Daoy (cell line): ENCODE data around the gene RNF146. TPM values are rescaled to one million over a fixed set of nuclear protein-coding genes. Genes with fewer than 3 reads are reported as not detected.
"Not testable (repeated sequence)": the region's sequence is repeated elsewhere in the genome, so short reads cannot be mapped to it uniquely, and the experiment has no call there.

Experiments used
- DNase-seq: peaks from one replicate; pipeline ENCODE4 v3.0.0-alpha.2; 2015; ENCODE audit warnings: low read depth
- total RNA-seq: library from RNA; depleted of rRNA; stranded (reverse); fragments of >200 nt; shearing (Covaris generic); gene quantifications from 2 replicates; pipeline ENCODE4 v1.2.3, GENCODE V29; 2014

The RNF146 gene
- total RNA-seq, 1 experiment from 2014 or later: 19.0 TPM

DNA sequence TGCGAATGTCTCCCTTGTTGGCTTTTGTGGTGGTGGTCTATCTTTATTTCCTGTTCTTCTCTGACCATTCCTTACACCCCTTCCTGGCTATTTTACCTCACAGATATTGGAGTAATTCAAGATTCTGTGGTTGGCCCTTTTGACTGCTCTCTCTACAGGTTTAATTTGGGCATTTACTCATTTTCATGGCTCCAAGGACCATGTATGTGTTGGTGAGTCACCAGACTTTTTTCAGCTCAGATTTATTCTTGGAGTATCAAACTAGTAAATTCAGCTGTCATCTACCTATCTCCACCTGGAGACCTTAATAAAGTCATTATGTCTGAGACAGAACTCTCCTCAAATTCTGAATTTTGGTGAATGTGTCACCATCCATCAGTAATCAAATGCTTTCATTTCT lies 15.5 kb downstream of the RNF146 start:
- no peak for DNase-seq

GRCh38 chr6:127288705-127289104 lies 22.0 kb downstream of the RNF146 start:
- no peak for DNase-seq

- DNase-seq: no peak
Measured at GRCh38 chr6:127289934-127290333, 23.3 kb downstream of the RNF146 start.

DNA sequence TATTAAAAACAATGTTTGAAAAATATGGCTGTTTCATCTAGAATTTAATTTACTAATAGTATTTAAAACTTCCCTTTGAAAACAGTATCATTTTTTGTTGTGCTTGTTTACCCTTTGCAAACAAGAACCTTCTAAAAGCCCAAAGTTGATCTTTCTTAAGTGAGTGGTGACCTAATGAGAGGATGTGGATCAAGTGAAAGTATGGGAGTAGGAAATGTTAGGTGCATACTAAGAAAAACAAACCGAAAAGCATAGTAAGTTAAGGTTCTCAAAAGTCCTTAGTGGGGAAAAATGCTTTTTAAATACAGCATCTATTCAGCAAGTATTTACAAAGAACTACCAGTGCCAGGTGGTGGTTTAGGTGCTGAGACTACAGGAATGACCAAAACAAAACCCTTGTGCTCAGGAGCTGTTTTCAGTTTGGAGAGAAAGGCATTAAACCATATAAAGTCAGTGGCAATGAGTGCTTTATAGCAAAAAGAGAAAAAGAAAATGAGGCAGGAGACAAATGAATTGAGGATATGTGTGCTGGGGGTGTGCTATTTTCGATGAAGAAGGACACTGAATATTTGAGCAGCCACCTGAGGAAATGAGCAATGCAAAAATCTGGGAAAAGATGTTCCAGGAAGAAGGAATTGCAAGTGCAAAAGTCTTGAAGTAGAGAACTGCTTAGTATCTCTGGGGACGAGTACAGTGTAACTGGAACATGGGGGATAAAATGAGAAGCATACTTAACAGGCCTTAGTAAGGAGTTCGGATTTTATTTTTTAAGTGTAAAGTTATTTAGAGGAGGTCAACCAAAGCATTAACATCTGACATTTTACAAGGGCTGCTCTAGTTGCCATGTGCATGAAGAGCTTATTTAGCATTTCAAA lies 24.0 kb downstream of the RNF146 start:
- no peak for DNase-seq

GRCh38 chr6:127291495-127291894 lies 24.8 kb downstream of the RNF146 start:
- DNase-seq: no peak

DNA sequence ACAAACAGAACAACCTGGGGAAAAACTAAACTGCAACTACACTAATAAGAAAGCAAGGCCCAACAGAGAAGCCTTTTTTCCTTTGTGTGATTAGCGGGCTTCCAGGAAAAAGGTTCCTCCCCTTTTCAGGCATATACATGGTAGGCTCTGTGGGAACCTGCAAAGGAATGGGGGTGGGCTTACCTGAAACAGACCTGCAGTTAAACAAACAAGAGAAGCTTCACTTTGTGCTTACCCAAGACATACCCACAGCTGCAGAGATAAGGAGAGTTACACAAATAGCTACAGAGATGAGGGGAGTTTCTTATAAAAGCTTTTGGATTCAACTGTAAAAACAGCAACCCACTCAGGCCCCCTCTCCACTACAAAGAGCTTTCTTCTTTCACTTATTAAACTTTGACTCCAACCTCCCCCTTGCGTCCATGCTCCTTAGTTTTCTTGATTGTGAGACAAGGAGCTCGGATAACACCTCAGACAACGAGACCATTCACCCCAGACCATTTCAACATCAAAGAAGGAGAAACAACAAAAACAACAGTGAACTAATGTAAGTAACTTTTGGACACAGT lies 30.9 kb downstream of the RNF146 start:
- no peak for DNase-seq

GRCh38 chr6:127298475-127298874 lies 31.8 kb downstream of the RNF146 start:
- DNase-seq: no peak

DNA sequence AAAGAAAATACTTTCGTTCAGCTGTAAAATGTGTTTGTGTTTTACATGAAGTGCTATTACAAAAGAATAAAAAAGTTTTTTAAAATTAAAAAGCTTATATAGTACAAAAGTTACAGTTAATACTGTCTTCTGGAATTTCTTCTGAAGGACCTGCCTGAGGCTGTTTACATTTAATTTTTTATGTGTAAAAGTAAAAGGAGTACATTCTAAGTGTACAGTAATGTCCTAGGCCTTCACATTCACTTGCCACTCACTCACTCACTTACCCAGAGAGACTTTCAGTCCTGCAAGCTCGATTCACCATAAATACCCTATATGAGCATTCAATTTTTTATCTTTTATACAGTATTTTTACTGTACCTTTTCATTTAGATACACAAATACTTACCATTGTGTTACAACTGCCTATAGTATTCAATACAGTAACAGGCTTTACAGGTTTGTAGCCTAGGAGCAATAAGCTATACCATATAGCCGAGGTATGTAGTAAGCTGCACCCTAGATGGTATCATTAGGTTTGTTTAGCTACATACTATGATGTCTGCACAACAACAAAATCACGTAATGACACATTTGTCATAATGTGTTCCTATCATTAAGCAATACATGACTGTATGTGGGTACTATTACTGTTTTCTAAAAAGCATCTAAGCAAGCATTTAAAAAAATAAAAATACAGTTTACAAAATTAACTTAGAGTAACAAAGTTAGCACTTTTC lies 33.0 kb downstream of the RNF146 start:
- no peak for DNase-seq

GRCh38 chr6:127300411-127300810 lies 33.7 kb downstream of the RNF146 start:
- DNase-seq: peak; percentile 19

- no peak for DNase-seq
Measured at GRCh38 chr6:127301199-127301700, 34.6 kb downstream of the RNF146 start.

GRCh38 chr6:127302728-127303660 lies 36.3 kb downstream of the RNF146 start:
- peak; percentile 17 for DNase-seq

GRCh38 chr6:127303917-127304316 lies 37.3 kb downstream of the RNF146 start:
- DNase-seq: no peak

DNA sequence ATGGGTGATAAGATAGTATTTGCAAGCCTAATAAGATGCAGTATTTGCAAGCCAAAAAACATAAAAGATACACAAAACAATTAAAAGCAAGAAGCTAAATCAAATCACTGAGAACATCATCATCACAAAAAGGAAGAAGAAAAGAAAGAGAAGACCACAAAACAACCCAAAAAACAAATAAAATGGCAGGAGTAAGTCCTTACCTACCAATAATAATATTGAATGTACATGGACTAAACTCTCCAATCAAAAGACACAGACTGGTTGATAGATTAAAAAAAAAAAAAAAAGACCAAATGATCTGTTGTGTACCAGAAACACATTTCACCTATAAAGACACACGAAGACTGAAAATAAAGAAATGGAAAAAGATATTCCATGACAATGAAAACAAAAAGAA lies 39.1 kb downstream of the RNF146 start:
- no peak for DNase-seq

DNA sequence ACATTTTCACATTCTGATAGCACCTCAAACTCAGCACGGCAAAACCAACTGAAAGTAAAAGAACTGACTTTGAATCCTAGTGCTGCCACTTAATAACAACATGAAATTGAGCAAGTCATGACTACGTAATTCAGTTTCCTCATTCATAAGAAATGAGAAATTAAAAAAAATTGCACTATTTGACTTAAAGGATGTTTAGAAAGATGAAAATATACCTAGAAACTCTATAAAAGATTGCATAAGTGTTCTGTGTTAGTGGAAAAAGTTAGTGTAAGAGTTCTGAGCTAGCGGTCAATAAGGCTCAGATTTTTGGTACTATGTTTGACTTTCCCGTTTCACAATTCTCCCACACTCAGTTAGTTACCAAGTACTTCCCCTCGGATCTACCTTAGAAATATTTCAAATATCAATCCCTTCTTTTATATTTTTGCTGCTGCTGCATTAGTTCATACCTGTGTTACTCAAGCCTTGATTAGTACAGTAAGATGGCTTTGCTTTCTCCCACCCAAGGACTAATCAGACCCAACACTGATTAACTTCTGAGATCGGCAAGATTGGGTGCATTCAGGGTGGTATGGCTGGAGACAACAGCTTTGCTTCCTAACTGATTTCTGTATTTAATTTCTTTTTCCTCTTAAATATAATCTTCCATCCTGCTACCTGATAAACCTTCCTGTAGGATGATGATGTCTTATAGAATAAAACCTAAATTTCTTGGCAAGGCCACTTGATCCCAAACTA lies 50.9 kb downstream of the RNF146 start:
- no peak for DNase-seq

GRCh38 chr6:127319686-127320085 lies 53.0 kb downstream of the RNF146 start:
- DNase-seq: no peak

GRCh38 chr6:127328043-127328609 lies 61.5 kb downstream of the RNF146 start:
- DNase-seq: peak; percentile 28

- DNase-seq: not testable (repeated sequence)
Measured at GRCh38 chr6:127331256-127331655, 64.6 kb downstream of the RNF146 start.

DNA sequence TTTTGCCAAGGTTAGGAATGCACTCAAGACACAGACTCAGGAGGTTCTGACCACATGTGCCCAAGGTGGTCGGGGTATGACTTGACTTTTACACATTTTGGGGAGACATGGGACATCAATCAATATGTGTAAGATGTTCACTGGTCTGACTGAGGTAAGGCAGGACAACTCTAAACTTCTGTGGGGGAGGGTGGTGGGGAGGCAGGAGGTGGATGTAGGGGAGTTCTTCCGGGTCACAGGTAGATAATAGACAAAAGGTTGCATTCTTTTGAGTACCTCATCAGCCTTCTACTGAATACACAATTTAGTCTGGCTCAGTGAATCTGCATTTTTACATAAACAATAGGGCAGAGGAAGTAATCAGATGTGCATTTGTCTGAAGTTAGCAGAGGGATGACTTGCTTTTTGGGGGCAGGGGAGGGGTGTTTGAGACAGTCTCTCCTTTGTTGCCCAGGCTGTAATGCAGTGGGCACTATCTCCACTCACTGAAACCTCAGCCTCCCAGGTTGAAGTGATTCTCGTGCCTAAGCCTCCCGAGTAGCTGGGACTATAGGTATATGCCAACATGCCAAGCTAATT lies 65.8 kb downstream of the RNF146 start:
- no peak for DNase-seq
